ENCODE results near the gene SFI1. TPM values are rescaled to one million over a fixed set of nuclear protein-coding genes. Genes with fewer than 3 reads are reported as not detected.

SFI1 gene, protein sequence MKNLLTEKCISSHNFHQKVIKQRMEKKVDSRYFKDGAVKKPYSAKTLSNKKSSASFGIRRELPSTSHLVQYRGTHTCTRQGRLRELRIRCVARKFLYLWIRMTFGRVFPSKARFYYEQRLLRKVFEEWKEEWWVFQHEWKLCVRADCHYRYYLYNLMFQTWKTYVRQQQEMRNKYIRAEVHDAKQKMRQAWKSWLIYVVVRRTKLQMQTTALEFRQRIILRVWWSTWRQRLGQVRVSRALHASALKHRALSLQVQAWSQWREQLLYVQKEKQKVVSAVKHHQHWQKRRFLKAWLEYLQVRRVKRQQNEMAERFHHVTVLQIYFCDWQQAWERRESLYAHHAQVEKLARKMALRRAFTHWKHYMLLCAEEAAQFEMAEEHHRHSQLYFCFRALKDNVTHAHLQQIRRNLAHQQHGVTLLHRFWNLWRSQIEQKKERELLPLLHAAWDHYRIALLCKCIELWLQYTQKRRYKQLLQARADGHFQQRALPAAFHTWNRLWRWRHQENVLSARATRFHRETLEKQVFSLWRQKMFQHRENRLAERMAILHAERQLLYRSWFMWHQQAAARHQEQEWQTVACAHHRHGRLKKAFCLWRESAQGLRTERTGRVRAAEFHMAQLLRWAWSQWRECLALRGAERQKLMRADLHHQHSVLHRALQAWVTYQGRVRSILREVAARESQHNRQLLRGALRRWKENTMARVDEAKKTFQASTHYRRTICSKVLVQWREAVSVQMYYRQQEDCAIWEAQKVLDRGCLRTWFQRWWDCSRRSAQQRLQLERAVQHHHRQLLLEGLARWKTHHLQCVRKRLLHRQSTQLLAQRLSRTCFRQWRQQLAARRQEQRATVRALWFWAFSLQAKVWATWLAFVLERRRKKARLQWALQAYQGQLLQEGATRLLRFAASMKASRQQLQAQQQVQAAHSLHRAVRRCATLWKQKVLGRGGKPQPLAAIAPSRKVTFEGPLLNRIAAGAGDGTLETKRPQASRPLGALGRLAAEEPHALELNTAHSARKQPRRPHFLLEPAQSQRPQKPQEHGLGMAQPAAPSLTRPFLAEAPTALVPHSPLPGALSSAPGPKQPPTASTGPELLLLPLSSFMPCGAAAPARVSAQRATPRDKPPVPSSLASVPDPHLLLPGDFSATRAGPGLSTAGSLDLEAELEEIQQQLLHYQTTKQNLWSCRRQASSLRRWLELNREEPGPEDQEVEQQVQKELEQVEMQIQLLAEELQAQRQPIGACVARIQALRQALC
- total RNA-seq (2021) (61.1 and 61.6 TPM in 2 replicates), Bru-seq, nascent RNA (percentile 67 among the genes with signal in this experiment), BruChase-seq, experiment 1, labeled RNA remaining after a 2-hour chase (percentile 72 among the genes with signal in this experiment), BruChase-seq, experiment 2, labeled RNA remaining after a 6-hour chase (percentile 79 among the genes with signal in this experiment)
- long read RNA-seq, full-length matches to known transcripts = 11 of 60 reads
- long read RNA-seq, partial matches to known transcripts = 14 of 60 reads
- long read RNA-seq, other reads (novel, unspliced or antisense) = 35 of 60 reads

DNA sequence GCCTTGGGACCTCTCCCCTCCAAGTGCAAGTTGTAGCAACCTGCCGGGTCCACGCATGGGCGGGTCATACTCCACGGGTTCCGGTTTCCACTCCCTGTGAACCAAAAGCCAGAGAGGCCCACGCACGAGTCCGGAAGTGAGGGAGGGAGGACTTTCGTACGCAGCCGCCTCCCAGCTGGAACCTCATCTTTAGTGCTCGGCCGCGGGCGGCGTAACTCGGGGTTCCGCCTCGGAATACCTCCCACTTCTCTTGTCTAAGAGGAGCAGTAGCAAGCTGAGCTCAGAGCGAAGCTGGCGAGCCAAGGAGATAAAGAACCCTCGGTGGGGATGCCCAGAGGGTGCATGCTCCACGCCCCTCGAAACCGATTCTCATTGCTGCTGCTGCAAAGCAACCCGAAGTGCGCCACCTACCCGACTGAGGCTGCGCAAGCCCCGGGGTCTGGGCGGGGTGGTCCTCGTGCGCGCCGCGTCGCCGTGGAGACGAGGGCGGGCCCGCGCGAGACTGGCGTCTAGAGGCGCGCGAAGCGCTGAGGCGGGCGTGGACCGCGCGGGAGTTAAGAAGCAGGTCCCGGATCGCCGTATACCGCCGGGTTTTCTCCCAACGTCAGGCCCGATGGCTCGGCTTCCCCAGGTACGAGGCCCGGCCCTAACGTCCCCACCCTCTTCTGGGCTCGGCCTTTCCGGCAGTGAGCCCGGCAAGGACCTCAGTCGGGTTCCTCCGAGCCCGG, at the start of gene SFI1:
SFI1 (plus strand) TSS at position 530 of the 728 bp plus-strand sequence. CDS start 11,749 bp downstream, outside the sequence.
- H3K27ac ChIP-seq (ENCODE audit: low read depth, low read length, poor library complexity, severe bottlenecking) = peak within 1 kb of the TSS; percentile 71
- POLR2A ChIA-PET (ENCODE audit: low non-redundant PET) = no interaction called here

DNA sequence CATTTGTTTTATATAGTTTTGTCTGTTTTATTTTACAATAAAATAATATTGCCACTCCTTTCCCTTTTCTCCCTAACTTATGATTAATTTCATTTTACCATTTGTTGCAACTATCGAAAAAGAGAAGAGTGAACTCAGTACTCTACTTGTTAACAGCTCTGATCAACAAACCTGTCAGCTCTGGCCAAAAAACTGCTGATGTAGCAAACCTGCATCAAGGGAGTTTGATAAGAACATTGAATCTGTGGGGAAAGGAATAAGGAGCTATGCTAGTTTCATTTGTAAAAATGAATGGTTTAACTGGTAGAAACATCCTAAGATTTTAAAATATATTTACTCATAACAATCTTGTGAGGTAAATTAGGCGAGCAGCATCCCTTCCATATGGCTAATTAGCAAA, 49.6 kb upstream of the SFI1 start:
- intact Hi-C loops (cut with micrococcal nuclease; ENCODE audit: unreplicated experiment) = no loop called here
- ChIA-PET CTCF (no interaction called here), POLR2A (ENCODE audit: low non-redundant PET) (no interaction called here)
- Histone ChIP-seq H3K9me3 (ENCODE audit: low read depth, low read length, poor library complexity, severe bottlenecking) (no peaks in the 10 kb centered on the region), H3K36me3 (ENCODE audit: insufficient read depth, low read length, poor library complexity, severe bottlenecking) (peaks cover 48% of the 10 kb centered on the region), H3K4me1 (ENCODE audit: insufficient read depth, low read length, poor library complexity, severe bottlenecking) (no peaks in the 10 kb centered on the region), H3K27me3 (replicated peaks; ENCODE audit: insufficient read depth, low read depth, low read length, poor library complexity) (no peaks in the 10 kb centered on the region), H3K4me3 (ENCODE audit: low read depth, low read length, poor library complexity, severe bottlenecking) (no peak overlapping the region), H3K27ac (ENCODE audit: low read depth, low read length, poor library complexity, severe bottlenecking) (no peak overlapping the region)
- BruUV-seq (replicated peaks) = no TSS peak
- DNase-seq (ENCODE audit: low spot score) = no peak
- no peak for TF ChIP-seq EZH2 (IDR thresholded peaks at IDR 0.05; ENCODE audit: borderline replicate concordance, low read depth, low read length, poor library complexity, severe bottlenecking)
- TF ChIP-seq, protein P1, sequence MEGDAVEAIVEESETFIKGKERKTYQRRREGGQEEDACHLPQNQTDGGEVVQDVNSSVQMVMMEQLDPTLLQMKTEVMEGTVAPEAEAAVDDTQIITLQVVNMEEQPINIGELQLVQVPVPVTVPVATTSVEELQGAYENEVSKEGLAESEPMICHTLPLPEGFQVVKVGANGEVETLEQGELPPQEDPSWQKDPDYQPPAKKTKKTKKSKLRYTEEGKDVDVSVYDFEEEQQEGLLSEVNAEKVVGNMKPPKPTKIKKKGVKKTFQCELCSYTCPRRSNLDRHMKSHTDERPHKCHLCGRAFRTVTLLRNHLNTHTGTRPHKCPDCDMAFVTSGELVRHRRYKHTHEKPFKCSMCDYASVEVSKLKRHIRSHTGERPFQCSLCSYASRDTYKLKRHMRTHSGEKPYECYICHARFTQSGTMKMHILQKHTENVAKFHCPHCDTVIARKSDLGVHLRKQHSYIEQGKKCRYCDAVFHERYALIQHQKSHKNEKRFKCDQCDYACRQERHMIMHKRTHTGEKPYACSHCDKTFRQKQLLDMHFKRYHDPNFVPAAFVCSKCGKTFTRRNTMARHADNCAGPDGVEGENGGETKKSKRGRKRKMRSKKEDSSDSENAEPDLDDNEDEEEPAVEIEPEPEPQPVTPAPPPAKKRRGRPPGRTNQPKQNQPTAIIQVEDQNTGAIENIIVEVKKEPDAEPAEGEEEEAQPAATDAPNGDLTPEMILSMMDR (conservative IDR thresholded peaks at IDR 0.05; ENCODE audit: low read depth, low read length) = no peak

More for the DNA sequence above, at the start of gene SFI1:
- Histone ChIP-seq H3K27me3 (replicated peaks; ENCODE audit: insufficient read depth, low read depth, low read length, poor library complexity) (no peaks in the 10 kb centered on the region), H3K4me3 (ENCODE audit: low read depth, low read length, poor library complexity, severe bottlenecking) (peak within 1 kb of the TSS; percentile 72), H3K9me3 (ENCODE audit: low read depth, low read length, poor library complexity, severe bottlenecking) (peaks cover 7% of the 10 kb centered on the region), H3K4me1 (ENCODE audit: insufficient read depth, low read length, poor library complexity, severe bottlenecking) (peaks cover 9% of the 10 kb centered on the region), H3K36me3 (ENCODE audit: insufficient read depth, low read length, poor library complexity, severe bottlenecking) (peaks cover 3% of the 10 kb centered on the region)
- TF ChIP-seq, protein P1 (conservative IDR thresholded peaks at IDR 0.05; ENCODE audit: low read depth, low read length) = peak; percentile 47
- no peak for TF ChIP-seq EZH2 (IDR thresholded peaks at IDR 0.05; ENCODE audit: borderline replicate concordance, low read depth, low read length, poor library complexity, severe bottlenecking)
- CTCF ChIA-PET = no interaction called here
- BruUV-seq (replicated peaks) = no TSS peak
- DNase-seq (ENCODE audit: low spot score) = peak; percentile 96
- intact Hi-C loops (cut with micrococcal nuclease; ENCODE audit: unreplicated experiment) = no loop called here
